Mucosa of rectum (tissue), 2 donors: Measurements from ENCODE around the gene CASQ1.

Experiments
- H3K27ac ChIP-seq, 2 donors: one replicate each; pipeline ENCODE4 v1.7.0; 2013; ENCODE audit warnings: inconsistent platforms in 2 of 2, low read depth in 2 of 2, low read length in 2 of 2
- H3K27me3 ChIP-seq, 2 donors: one replicate each; pipeline ENCODE4 v1.7.0; 2013; ENCODE audit warnings: low read length in 2 of 2; ENCODE audit not compliant: control insufficient read depth in 2 of 2, insufficient read depth in 2 of 2
- H3K36me3 ChIP-seq, 2 donors: one replicate each; pipeline ENCODE4 v1.7.0; 2013; ENCODE audit warnings: low read length in 2 of 2; ENCODE audit not compliant: control insufficient read depth in 2 of 2, insufficient read depth in 2 of 2
- H3K4me1 ChIP-seq, 2 donors: one replicate each; pipeline ENCODE4 v1.7.0; 2013; ENCODE audit warnings: low read length in 2 of 2, mild to moderate bottlenecking in 1 of 2; ENCODE audit not compliant: control insufficient read depth in 2 of 2, insufficient read depth in 2 of 2
- H3K4me3 ChIP-seq, 2 donors: one replicate each; pipeline ENCODE4 v1.7.0; 2013; ENCODE audit warnings: low read length in 2 of 2
- H3K9ac ChIP-seq, 2 donors: one replicate each; pipeline ENCODE4 v1.7.0; 2013; ENCODE audit warnings: low read length in 2 of 2, low read depth in 1 of 2, mild to moderate bottlenecking in 1 of 2
- H3K9me3 ChIP-seq, 2 donors: one replicate each; pipeline ENCODE4 v1.7.0; 2013; ENCODE audit warnings: low read length in 2 of 2; ENCODE audit not compliant: control insufficient read depth in 2 of 2
- donor health status: healthy.
- donor health status: Normal muscosa, but diverticular disease.

Gene CASQ1

GRCh38 chr1:160189649-160190625 is at the start of gene CASQ1:
Gene CASQ1, plus strand, starts transcription at chr1:160190575. Its CDS starts 177 bp downstream, at chr1:160190752.
- H3K27ac ChIP-seq: no peak within 1 kb of the TSS
- H3K27me3 ChIP-seq: no peaks in the 10 kb centered on the region
- no peaks in the 10 kb centered on the region for H3K36me3 ChIP-seq
- H3K4me1 ChIP-seq: peaks cover 5% of the 10 kb centered on the region in 2 donors
- H3K9ac ChIP-seq: no peak within 1 kb of the TSS
- no peaks in the 10 kb centered on the region for H3K9me3 ChIP-seq
- H3K4me3 ChIP-seq: no peak within 1 kb of the TSS

DNA sequence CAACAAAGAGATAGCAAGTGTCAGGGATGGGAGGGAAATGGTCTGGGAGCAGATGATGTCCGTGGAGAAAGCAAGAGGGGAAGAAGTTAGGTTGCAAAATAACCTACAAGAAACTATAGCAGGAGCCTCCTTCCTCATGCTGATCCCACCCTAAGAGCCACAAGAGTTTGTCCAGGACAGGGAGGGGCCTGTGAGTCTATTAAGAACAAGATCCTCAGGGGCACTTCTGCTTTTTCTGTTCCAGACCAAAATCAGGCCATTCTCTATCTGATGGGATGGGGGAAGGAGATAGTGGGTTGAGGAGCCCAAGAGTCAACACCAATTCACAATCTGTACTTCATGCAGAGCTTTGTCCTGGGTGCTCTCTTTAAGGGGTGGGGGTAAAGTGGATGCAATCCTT is 46.7 kb upstream of the CASQ1 start:
- Histone ChIP-seq H3K36me3 (no peaks in the 10 kb centered on the region), H3K4me3 (no peak overlapping the region), H3K27me3 (peaks cover 0 to 3% of the 10 kb centered on the region in 2 donors), H3K9ac (no peak overlapping the region), H3K9me3 (no peaks in the 10 kb centered on the region), H3K4me1 (no peaks in the 10 kb centered on the region), H3K27ac (no peak overlapping the region)

DNA sequence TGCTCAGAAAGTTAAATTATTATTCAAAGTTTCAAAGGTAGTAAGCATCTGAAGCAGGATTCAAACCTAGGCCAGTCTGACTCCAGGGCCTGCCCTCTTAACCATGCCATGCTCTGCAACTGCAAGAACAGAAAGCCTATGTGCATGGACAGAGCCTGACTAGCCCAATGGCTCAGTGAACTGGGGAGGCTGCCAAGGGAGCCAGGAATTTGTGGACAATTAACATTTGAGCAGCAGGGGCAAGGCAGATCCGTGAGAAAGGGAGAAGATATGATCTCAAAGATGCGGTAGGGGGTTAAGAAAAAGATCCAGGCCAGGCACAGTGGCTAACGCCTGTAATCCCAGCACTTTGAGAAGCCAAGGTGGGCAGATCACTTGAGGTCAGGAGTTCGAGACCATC is 45.5 kb upstream of the CASQ1 start:
- no peak overlapping the region for H3K4me3 ChIP-seq
- H3K9ac ChIP-seq: no peak overlapping the region
- H3K36me3 ChIP-seq: no peaks in the 10 kb centered on the region
- no peaks in the 10 kb centered on the region for H3K4me1 ChIP-seq
- peaks cover 0 to 3% of the 10 kb centered on the region in 2 donors for H3K27me3 ChIP-seq
- no peaks in the 10 kb centered on the region for H3K9me3 ChIP-seq
- H3K27ac ChIP-seq: no peak overlapping the region

DNA sequence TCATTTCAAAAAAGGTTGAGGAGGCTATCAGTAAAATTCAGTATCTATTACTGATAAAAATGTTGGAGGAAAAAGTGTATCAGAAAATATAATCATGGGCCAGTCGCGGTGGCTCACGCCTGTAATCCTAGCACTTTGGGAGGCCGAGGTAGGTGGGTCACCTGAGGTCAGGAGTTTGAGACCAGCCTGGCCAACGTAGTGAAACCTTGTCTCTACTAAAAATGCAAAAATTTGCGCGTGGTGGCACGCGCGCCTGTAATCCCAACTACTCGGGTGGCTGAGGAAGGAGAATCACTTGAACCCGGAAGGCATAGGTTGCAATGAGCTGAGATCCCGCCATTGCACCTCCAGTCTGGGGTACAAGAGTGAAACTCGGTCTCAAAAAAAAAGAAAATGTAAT is 44.3 kb upstream of the CASQ1 start:
- H3K27ac ChIP-seq: no peak overlapping the region
- H3K36me3 ChIP-seq: no peaks in the 10 kb centered on the region

GRCh38 chr1:160148121-160148520 is 42.3 kb upstream of the CASQ1 start:
- Histone ChIP-seq H3K4me1 (no peaks in the 10 kb centered on the region), H3K9me3 (no peaks in the 10 kb centered on the region), H3K4me3 (no peak overlapping the region), H3K9ac (no peak overlapping the region), H3K36me3 (no peaks in the 10 kb centered on the region), H3K27me3 (peaks cover 0 to 2% of the 10 kb centered on the region in 2 donors), H3K27ac (no peak overlapping the region)

More for the DNA sequence above, 44.3 kb upstream of the CASQ1 start:
- Histone ChIP-seq H3K9me3 (no peaks in the 10 kb centered on the region), H3K4me3 (no peak overlapping the region), H3K27me3 (peaks cover 0 to 3% of the 10 kb centered on the region in 2 donors), H3K4me1 (no peaks in the 10 kb centered on the region), H3K9ac (no peak overlapping the region)

- H3K36me3 ChIP-seq: no peaks in the 10 kb centered on the region
- H3K27ac ChIP-seq: no peak overlapping the region
- H3K27me3 ChIP-seq: peaks cover 0 to 3% of the 10 kb centered on the region in 2 donors
- no peak overlapping the region for H3K9ac ChIP-seq
- no peaks in the 10 kb centered on the region for H3K9me3 ChIP-seq
- no peak overlapping the region for H3K4me3 ChIP-seq
- H3K4me1 ChIP-seq: no peaks in the 10 kb centered on the region
These were observed 41.1 kb upstream of the CASQ1 start for GRCh38 chr1:160149233-160149632.

GRCh38 chr1:160149716-160150115 is 40.7 kb upstream of the CASQ1 start:
- H3K4me1 ChIP-seq: no peaks in the 10 kb centered on the region
- H3K27ac ChIP-seq: no peak overlapping the region
- H3K36me3 ChIP-seq: no peaks in the 10 kb centered on the region

GRCh38 chr1:160151303-160151702 is 39.1 kb upstream of the CASQ1 start, which contains the start of gene ATP1A4:
Gene ATP1A4, plus strand, starts transcription at chr1:160151603. Its CDS starts 438 bp downstream, at chr1:160152041.
- Histone ChIP-seq H3K4me3 (no peak within 1 kb of the TSS), H3K27ac (no peak within 1 kb of the TSS), H3K9ac (no peak within 1 kb of the TSS), H3K4me1 (no peaks in the 10 kb centered on the region), H3K36me3 (no peaks in the 10 kb centered on the region), H3K27me3 (peaks cover 0 to 3% of the 10 kb centered on the region in 2 donors), H3K9me3 (no peaks in the 10 kb centered on the region)

More at GRCh38 chr1:160149716-160150115, 40.7 kb upstream of the CASQ1 start:
- no peaks in the 10 kb centered on the region for H3K9me3 ChIP-seq
- no peak overlapping the region for H3K4me3 ChIP-seq
- H3K27me3 ChIP-seq: peaks cover 0 to 3% of the 10 kb centered on the region in 2 donors
- no peak overlapping the region for H3K9ac ChIP-seq

DNA sequence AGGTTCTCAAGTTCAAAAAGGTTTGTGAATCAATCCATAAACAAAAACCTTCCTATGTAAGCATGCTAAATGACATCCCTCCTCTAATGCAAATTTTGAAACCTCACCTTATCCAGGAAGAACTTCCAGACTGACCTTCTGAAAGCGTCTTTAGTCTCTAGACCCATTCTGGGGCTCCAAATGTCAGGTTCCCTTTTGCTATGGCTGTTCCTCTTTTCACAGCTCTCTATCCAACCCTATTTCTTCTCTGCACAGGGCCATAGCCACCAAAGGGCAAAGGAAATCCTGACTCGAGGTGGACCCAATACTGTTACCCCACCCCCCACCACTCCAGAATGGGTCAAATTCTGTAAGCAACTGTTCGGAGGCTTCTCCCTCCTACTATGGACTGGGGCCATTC is 35.6 kb upstream of the CASQ1 start:
- H3K27me3 ChIP-seq: peaks cover 0 to 3% of the 10 kb centered on the region in 2 donors
- no peaks in the 10 kb centered on the region for H3K4me1 ChIP-seq
- H3K27ac ChIP-seq: no peak overlapping the region
- H3K9ac ChIP-seq: no peak overlapping the region
- H3K4me3 ChIP-seq: no peak overlapping the region
- H3K9me3 ChIP-seq: no peaks in the 10 kb centered on the region
- H3K36me3 ChIP-seq: no peaks in the 10 kb centered on the region

- peaks cover 0 to 3% of the 10 kb centered on the region in 2 donors for H3K27me3 ChIP-seq
- H3K4me1 ChIP-seq: no peaks in the 10 kb centered on the region
- H3K9me3 ChIP-seq: no peaks in the 10 kb centered on the region
- no peaks in the 10 kb centered on the region for H3K36me3 ChIP-seq
- no peak overlapping the region for H3K27ac ChIP-seq
- no peak overlapping the region for H3K9ac ChIP-seq
- H3K4me3 ChIP-seq: no peak overlapping the region
These were observed 34.0 kb upstream of the CASQ1 start for GRCh38 chr1:160156361-160156760.
